H9 (cell line): ENCODE measurements around the gene IL36G. TPM values are rescaled to one million over a fixed set of nuclear protein-coding genes. Genes with fewer than 3 reads are reported as not detected.

Experiments used
- DNase-seq: peaks from one replicate; pipeline ENCODE4 v3.0.0-alpha.2; 2017
- H2AFZ ChIP-seq: one replicate; pipeline ENCODE4 v1.6.1; 2013; ENCODE audit warnings: mild to moderate bottlenecking, low read length, control low read depth, moderate library complexity
- H2AK5ac ChIP-seq: 2 replicates; pipeline ENCODE4 v1.6.1; 2013; ENCODE audit warnings: low read length, control low read depth, mixed read lengths; ENCODE audit not compliant: insufficient read length
- H2BK120ac ChIP-seq: one replicate; pipeline ENCODE4 v1.6.1; 2013; ENCODE audit warnings: low read depth, mild to moderate bottlenecking, low read length, control low read depth, inconsistent platforms; ENCODE audit not compliant: poor library complexity, severe bottlenecking
- H2BK12ac ChIP-seq: 2 replicates; pipeline ENCODE4 v1.6.1; 2013; ENCODE audit warnings: low read length, control low read depth, mixed read lengths, low read depth; ENCODE audit not compliant: insufficient read length
- H2BK15ac ChIP-seq: 2 replicates; pipeline ENCODE4 v1.6.1; 2013; ENCODE audit warnings: low read depth, low read length, control low read depth
- H2BK20ac ChIP-seq: one replicate; pipeline ENCODE4 v1.6.1; 2013; ENCODE audit warnings: low read depth, mild to moderate bottlenecking, low read length, control low read depth, inconsistent platforms; ENCODE audit not compliant: poor library complexity, severe bottlenecking
- H2BK5ac ChIP-seq: 2 replicates; pipeline ENCODE4 v1.6.1; 2013; ENCODE audit warnings: low read length, control low read depth, mixed read lengths; ENCODE audit not compliant: insufficient read length
- H3K14ac ChIP-seq: 2 replicates; pipeline ENCODE4 v1.6.1; 2013; ENCODE audit warnings: low read length, control low read depth; ENCODE audit not compliant: insufficient read depth
- H3K18ac ChIP-seq: 2 replicates; pipeline ENCODE4 v1.6.1; 2013; ENCODE audit warnings: low read depth, mild to moderate bottlenecking, mixed read lengths, low read length, control low read depth; ENCODE audit not compliant: insufficient read length
- H3K23ac ChIP-seq: 2 replicates; pipeline ENCODE4 v1.6.1; 2013; ENCODE audit warnings: low read length, control low read depth, mixed read lengths, low read depth; ENCODE audit not compliant: insufficient read length
- H3K23me2 ChIP-seq: 2 replicates; pipeline ENCODE4 v1.6.1; 2013; ENCODE audit warnings: low read depth, mild to moderate bottlenecking, mixed read lengths, low read length, control low read depth; ENCODE audit not compliant: insufficient read length, poor library complexity, severe bottlenecking
- H3K27ac ChIP-seq: 2 replicates; pipeline ENCODE4 v1.5.1; 2013; ENCODE audit warnings: low read length, control low read depth, mixed read lengths, low read depth; ENCODE audit not compliant: insufficient read length
- H3K27me3 ChIP-seq: 2 replicates; pipeline ENCODE4 v1.6.1; 2013; ENCODE audit warnings: low read length, control low read depth, inconsistent platforms; ENCODE audit not compliant: insufficient read depth
- H3K4ac ChIP-seq: 2 replicates; pipeline ENCODE4 v1.6.1; 2013; ENCODE audit warnings: low read depth, mild to moderate bottlenecking, control low read depth, inconsistent platforms, low read length, moderate library complexity
- H3K4me1 ChIP-seq: 2 replicates; pipeline ENCODE4 v1.6.1; 2013; ENCODE audit warnings: low read length, control low read depth, inconsistent platforms; ENCODE audit not compliant: insufficient read depth
- H3K4me2 ChIP-seq: 2 replicates; pipeline ENCODE4 v1.6.1; 2013; ENCODE audit warnings: low read length, control low read depth, mixed read lengths; ENCODE audit not compliant: insufficient read length, insufficient read depth
- H3K56ac ChIP-seq: 2 replicates; pipeline ENCODE4 v1.6.1; 2013; ENCODE audit warnings: low read depth, mild to moderate bottlenecking, mixed read lengths, low read length, control low read depth; ENCODE audit not compliant: insufficient read length
- H3K79me1 ChIP-seq: 2 replicates; pipeline ENCODE4 v1.6.1; 2013; ENCODE audit warnings: low read depth, mild to moderate bottlenecking, moderate library complexity, low read length, control low read depth, inconsistent platforms; ENCODE audit not compliant: insufficient read depth, poor library complexity, severe bottlenecking
- H3K79me2 ChIP-seq: 2 replicates; pipeline ENCODE4 v1.6.1; 2013; ENCODE audit warnings: low read length, control low read depth, inconsistent platforms; ENCODE audit not compliant: insufficient read depth
- H3K9ac ChIP-seq: 2 replicates; pipeline ENCODE4 v1.6.1; 2013; ENCODE audit warnings: low read length, control low read depth, mixed read lengths; ENCODE audit not compliant: insufficient read length; ENCODE audit errors: extremely low read depth
- H3K9me3 ChIP-seq: one replicate; pipeline ENCODE4 v1.6.1; 2013; ENCODE audit warnings: low read depth, low read length, inconsistent platforms; ENCODE audit not compliant: control insufficient read depth
- H3T11ph ChIP-seq: one replicate; pipeline ENCODE4 v1.6.1; 2013; ENCODE audit warnings: mild to moderate bottlenecking, low read length, control low read depth, inconsistent platforms
- H4K20me1 ChIP-seq: one replicate; pipeline ENCODE4 v1.6.1; 2013; ENCODE audit not compliant: control insufficient read depth, insufficient read length, insufficient read depth
- H4K5ac ChIP-seq: 2 replicates; pipeline ENCODE4 v1.6.1; 2013; ENCODE audit warnings: low read depth, mild to moderate bottlenecking, mixed read lengths, low read length, control low read depth; ENCODE audit not compliant: insufficient read length
- H4K8ac ChIP-seq: replicated peaks from 2 replicates; pipeline ENCODE4 v1.6.1; 2013; ENCODE audit warnings: low read length, control low read depth, mixed read lengths, low read depth; ENCODE audit not compliant: insufficient read length
- H4K91ac ChIP-seq: 2 replicates; pipeline ENCODE4 v1.6.1; 2013; ENCODE audit warnings: low read depth, mild to moderate bottlenecking, moderate library complexity, mixed read lengths, low read length, control low read depth; ENCODE audit not compliant: insufficient read length
- H3K27ac Mint-ChIP-seq, 3 experiments: 2 replicates in 2 of 3; 3 replicates in 1 of 3; pipeline ENCODE4 v1.8.0; 2020 to 2021; ENCODE audit warnings: mixed read lengths in 3 of 3, mild to moderate bottlenecking in 1 of 3, moderate library complexity in 1 of 3
- H3K27me3 Mint-ChIP-seq: 2 replicates; pipeline ENCODE4 v1.8.0; 2021; ENCODE audit warnings: low read depth, mild to moderate bottlenecking, moderate library complexity, mixed read lengths
- H3K36me3 Mint-ChIP-seq, 3 experiments: 2 replicates in 2 of 3; 3 replicates in 1 of 3; pipeline ENCODE4 v1.8.0; 2020 to 2021; ENCODE audit warnings: low read depth in 3 of 3, mixed read lengths in 3 of 3; ENCODE audit not compliant: insufficient read depth in 1 of 3
- H3K4me1 Mint-ChIP-seq, 2 experiments: 2 replicates each; pipeline ENCODE4 v1.8.0; 2020; ENCODE audit warnings: mixed read lengths in 2 of 2
- H3K4me3 Mint-ChIP-seq, 2 experiments: 2 replicates in 1 of 2; 3 replicates in 1 of 2; pipeline ENCODE4 v1.8.0; 2020 to 2021; ENCODE audit warnings: mild to moderate bottlenecking in 2 of 2, mixed read lengths in 2 of 2, moderate library complexity in 1 of 2
- H3K9me3 Mint-ChIP-seq, 2 experiments: 2 replicates in 1 of 2; 3 replicates in 1 of 2; pipeline ENCODE4 v1.8.0; 2020; ENCODE audit warnings: mild to moderate bottlenecking in 2 of 2, mixed read lengths in 2 of 2, moderate library complexity in 1 of 2
- WGBS: extraction: QIAGEN DNeasy Blood & Tissue Kit; methylation state at CpG from one replicate; pipeline ENCODE4 v1.1.7; 2013; ENCODE audit warnings: missing lambda C conversion rate, low lambda C conversion rate, mixed read lengths; ENCODE audit not compliant: insufficient read length; ENCODE audit errors: extremely low coverage; 5-methylcytosine and 5-hydroxymethylcytosine counted together
- total RNA-seq: library from RNA; stranded (reverse); gene quantifications from 2 replicates; pipeline ENCODE4 v1.2.1, GENCODE V29; 2021
- TF ChIP-seq, protein P1 (sequence below): fragments of 200-600 bp; sonication (generic); conservative IDR thresholded peaks from 3 replicates; pipeline ENCODE4 v1.8.0; 2021; ENCODE audit warnings: antibody characterized with exemption, mild to moderate bottlenecking

The IL36G gene
- total RNA-seq, 1 experiment from 2014 or later = not detected

GRCh38 chr2:112972423-112973086 is 5.3 kb upstream of the IL36G start:
- H3T11ph ChIP-seq = no peak overlapping the region
- H3K14ac ChIP-seq = no peak overlapping the region
- TF ChIP-seq, protein P1, sequence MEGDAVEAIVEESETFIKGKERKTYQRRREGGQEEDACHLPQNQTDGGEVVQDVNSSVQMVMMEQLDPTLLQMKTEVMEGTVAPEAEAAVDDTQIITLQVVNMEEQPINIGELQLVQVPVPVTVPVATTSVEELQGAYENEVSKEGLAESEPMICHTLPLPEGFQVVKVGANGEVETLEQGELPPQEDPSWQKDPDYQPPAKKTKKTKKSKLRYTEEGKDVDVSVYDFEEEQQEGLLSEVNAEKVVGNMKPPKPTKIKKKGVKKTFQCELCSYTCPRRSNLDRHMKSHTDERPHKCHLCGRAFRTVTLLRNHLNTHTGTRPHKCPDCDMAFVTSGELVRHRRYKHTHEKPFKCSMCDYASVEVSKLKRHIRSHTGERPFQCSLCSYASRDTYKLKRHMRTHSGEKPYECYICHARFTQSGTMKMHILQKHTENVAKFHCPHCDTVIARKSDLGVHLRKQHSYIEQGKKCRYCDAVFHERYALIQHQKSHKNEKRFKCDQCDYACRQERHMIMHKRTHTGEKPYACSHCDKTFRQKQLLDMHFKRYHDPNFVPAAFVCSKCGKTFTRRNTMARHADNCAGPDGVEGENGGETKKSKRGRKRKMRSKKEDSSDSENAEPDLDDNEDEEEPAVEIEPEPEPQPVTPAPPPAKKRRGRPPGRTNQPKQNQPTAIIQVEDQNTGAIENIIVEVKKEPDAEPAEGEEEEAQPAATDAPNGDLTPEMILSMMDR = no peak
- peaks cover 29% of the 10 kb centered on the region for H3K27me3 Mint-ChIP-seq
- H3K27ac ChIP-seq = no peak overlapping the region
- no peak overlapping the region for H3K27ac Mint-ChIP-seq
- no peak overlapping the region for H2BK12ac ChIP-seq
- no peak overlapping the region for H3K4me2 ChIP-seq
- H4K91ac ChIP-seq = no peak overlapping the region
- H3K4me1 Mint-ChIP-seq = no peaks in the 10 kb centered on the region
- no peaks in the 10 kb centered on the region for H4K20me1 ChIP-seq
- H4K5ac ChIP-seq = no peak overlapping the region
- no peaks in the 10 kb centered on the region for H3K23me2 ChIP-seq
- no peak overlapping the region for H3K9ac ChIP-seq
- H2AK5ac ChIP-seq = no peak overlapping the region
- H3K56ac ChIP-seq = no peak overlapping the region
- H3K9me3 ChIP-seq = no peaks in the 10 kb centered on the region
- H3K23ac ChIP-seq = no peak overlapping the region
- H3K79me2 ChIP-seq = no peaks in the 10 kb centered on the region
- H3K4me3 Mint-ChIP-seq = no peak overlapping the region
- no peak overlapping the region for H2BK20ac ChIP-seq
- no peak overlapping the region for H2BK5ac ChIP-seq
- H3K27me3 ChIP-seq = no peaks in the 10 kb centered on the region
- WGBS = no CpG with 5 or more reads among the region's 5 CpGs
- no peak overlapping the region for H2BK15ac ChIP-seq
- H3K9me3 Mint-ChIP-seq = peaks cover 2 to 39% of the 10 kb centered on the region in 2 experiments; a peak in 4 of 5 replicates
- H3K4me1 ChIP-seq = no peaks in the 10 kb centered on the region
- no peaks in the 10 kb centered on the region for H3K79me1 ChIP-seq
- H4K8ac ChIP-seq = no peak overlapping the region
- no peak overlapping the region for H2AFZ ChIP-seq
- no peaks in the 10 kb centered on the region for H3K36me3 Mint-ChIP-seq
- no peak overlapping the region for H3K4ac ChIP-seq
- H2BK120ac ChIP-seq = no peak overlapping the region
- no peak for DNase-seq
- no peak overlapping the region for H3K18ac ChIP-seq
